HG03108 (cell line): ENCODE measurements around the gene SLC7A5.
"Not testable (repeated sequence)": the region's sequence is repeated elsewhere in the genome, so short reads cannot be mapped to it uniquely, and the experiment has no call there.

Experiments used
- ATAC-seq: cut with Tn5 transposase; IDR thresholded peaks from one replicate; pipeline ENCODE4 v1.9.1; 2021; ENCODE audit warnings: moderate library complexity; ENCODE audit not compliant: unreplicated experiment

The SLC7A5 gene

GRCh38 chr16:87800497-87800896 is 68.8 kb downstream of the SLC7A5 start:
- ATAC-seq = no peak

DNA sequence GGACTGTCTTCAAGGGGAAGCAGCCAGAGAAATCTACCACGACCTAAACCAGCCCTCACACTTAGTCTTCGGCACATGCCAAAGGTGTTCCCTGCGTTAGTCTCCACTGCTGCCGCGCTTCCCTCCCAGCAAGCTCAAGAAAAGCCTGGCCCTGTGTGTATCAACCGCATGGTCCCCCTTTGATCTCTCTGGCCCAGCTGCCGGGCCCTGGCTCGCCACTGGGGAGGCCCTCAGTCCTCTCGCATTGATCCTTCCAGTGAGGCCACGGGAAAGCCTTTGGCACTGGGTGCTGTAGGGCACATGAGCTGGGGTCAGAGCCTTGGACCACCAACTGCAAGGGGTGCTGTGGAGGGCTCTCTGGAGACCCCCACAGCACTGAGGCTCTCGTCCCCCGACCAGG is 74.0 kb downstream of the SLC7A5 start:
- no peak for ATAC-seq

DNA sequence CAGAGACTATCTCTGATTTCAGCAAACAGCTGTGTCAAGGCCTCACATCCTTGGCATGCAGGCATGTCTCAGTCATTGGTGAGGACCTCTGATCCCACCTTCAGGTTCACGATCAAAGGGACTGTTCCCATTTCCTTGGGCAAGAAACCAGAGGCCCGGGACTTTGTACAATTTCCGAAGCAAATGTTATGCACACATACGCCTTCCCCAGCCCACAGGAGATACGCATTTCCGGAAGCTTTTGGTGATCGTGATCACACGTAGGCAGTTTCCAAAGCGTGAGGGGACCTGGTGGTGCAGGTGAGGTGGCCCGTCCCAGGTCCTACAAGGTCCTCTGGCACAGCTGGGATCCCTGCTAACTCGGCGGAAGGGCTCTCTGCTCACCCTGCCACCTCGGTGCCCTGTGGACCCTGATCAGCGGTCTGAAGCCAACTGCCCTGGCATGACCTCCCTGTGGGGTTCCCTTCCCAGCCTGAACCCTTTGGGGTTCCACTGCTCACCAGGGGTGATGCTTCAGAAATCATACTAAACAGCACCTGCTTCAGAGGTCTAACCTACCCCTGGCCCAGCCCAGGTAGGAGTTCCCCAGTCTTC is 74.7 kb downstream of the SLC7A5 start:
- ATAC-seq = no peak

DNA sequence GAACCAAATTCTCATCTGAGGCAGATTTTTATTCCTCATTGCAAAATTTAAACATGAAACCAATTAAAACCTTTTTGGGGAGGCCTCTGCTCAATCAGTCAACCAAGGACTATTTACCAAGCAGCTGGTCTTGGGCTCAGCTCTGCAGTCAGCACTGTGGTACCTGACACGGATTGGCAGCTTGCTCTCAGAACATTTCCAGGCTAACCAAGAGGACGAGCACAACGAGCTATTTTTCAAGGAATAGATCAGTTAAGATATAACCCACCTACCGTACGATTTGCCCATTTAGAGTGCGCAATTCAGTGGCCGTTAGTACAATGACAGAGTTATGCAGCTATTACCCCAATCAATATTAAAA is 77.1 kb downstream of the SLC7A5 start:
- no peak for ATAC-seq

DNA sequence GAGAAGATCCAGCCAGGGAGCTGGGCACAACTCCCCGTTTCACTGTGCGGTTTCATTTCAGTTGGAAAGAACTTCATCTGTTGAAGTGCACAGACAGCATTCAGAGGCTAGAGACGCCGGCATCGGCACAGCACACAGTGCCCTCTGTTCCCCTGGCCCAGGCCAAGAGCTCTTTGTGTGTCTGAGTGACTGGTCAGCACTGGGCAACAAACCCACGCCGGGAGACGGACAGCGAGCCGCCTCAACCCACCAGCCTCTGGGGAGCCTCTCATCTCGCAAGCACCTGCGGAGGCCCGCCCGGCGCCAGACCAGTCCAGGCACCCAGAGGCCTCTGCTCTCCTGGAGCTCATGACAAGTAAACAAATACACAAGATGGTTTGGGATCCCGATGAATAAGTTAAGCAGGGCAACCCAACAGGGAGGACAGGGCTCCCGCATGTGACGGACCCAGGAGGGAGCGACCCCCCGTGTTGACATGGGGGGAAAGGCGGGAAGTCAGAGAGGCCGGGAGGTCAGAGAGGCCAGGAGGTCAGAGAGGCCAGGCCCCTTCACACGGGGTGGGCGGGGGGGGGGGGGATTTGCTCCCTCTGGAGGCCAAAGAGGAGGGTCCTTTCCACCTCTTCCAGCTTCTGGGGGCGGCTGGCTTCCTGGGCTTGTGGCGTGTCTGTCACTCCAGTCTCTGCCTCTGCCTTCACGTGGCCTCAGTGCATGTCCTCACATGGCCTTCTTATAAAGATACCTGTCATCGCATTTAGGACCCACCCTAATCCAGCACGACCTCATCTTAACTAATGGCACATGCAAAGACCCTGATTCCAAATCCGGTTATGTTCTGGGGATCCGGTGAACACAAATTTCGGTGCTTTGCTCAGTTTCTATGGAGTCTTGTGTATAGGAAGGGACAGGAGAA is 77.8 kb downstream of the SLC7A5 start:
- ATAC-seq = no peak

DNA sequence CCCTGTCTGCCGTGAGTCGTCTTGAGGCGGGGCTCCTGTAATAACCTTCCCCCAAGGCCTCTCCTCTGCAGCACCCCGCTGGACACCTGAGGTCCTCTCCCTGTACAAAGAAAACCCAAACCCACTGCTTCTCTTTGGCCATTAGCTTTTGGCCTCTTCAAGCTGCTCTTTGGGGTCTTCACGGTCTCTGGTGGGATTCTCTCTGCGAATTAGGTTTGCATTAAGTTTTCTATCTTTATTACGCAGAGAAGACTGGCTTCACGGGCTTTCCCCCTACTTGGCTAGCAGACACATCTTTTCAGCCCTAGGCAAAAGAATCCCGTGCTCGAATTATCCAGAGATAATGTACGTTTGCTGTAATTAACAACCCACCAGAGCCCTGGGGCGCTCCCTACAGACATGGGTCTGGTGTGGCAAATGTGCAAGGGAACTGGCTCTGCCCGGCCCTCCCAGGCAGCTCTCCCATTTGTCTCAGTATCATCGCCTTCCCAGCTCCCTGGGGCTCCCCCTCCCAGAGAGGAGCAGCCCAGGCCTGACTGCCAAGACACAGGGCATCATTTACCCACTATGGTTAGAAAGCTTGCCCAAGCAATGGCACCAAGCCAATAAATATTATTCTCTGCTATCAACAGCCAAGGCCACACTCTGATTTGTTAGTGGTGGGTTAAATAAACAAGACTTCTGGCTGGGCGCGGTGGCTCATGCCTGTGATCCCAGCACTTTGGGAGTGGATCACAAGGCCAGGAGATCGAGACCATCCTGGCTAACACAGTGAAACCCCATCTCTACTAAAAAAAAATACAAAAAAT is 78.8 kb downstream of the SLC7A5 start:
- ATAC-seq = no peak

GRCh38 chr16:87789437-87790291 is 79.6 kb downstream of the SLC7A5 start:
- no peak for ATAC-seq

DNA sequence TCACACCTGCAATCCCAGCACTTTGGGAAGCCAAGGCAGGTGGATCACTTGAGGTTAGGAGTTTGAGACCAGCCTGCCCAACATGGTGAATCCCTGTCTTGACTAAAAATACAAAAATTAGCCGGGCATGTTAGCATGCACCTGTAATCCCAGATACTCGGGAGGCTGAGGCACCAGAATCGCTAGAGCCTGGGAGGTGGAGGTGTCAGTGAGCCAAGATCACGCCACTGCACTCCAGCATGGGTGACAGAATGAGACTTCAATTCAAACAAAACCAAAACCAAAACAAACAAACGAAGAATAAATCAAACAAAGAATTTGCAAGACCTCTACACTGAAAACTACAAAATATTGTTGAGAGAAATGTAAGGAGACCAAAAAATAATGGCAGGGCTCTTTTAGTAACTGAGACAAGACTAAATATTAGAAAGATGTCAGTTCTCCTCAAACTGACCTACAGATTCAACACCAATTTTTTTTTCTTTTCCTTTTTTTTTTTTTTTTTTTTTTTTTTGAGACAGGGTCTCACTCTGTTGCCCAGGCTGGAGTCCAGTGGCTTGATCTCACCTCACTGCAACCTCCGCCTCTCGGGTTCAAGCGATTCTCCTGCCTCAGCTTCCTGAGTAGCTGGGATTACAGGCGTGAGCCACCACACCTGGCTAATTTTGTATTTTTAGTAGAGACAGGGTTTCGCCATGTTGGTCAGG is 80.4 kb downstream of the SLC7A5 start:
- not testable (repeated sequence) for ATAC-seq

GRCh38 chr16:87787451-87788091 is 81.7 kb downstream of the SLC7A5 start:
- ATAC-seq = not testable (repeated sequence)

- ATAC-seq = no peak
Observed at GRCh38 chr16:87784812-87785211, 84.5 kb downstream of the SLC7A5 start.

DNA sequence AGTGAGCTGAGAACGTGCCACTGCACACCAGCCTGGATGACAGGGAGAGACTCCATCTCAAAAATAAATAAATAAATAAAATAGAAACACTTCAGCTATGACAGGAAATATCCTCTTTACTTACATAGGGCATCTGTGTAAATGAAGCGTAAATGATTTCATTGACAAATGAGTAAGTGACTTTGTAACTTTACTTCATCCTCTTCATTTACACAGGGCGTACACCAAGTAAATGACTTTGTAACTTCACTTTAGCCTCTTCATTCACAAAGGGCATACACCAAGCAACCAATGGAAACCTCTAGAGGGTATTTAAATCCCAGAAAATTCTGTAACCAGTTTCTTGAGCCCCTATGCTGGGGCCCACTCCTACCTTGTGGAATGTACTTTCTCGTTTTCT is 87.3 kb downstream of the SLC7A5 start:
- ATAC-seq = no peak

- ATAC-seq = no peak
Observed at GRCh38 chr16:87780385-87780989, 88.8 kb downstream of the SLC7A5 start.
